Endothelial cell of coronary artery (primary cell): ENCODE data around the gene SYVN1. TPM values are rescaled to one million over a fixed set of nuclear protein-coding genes. Genes with fewer than 3 reads are reported as not detected.

Experiments used
- total RNA-seq: library from RNA; depleted of rRNA; stranded (reverse); fragments of >200 nt; gene quantifications from 2 replicates; pipeline ENCODE4 v1.2.3, GENCODE V29; 2014

The SYVN1 gene
- total RNA-seq, result 5.5 and 12.2 TPM in 2 replicates

GRCh38 chr11:65134240-65134951, at the start of gene SYVN1:
Gene SYVN1 (minus strand): TSS chr11:65134519. CDS start chr11:65133601, 918 bp downstream.

GRCh38 chr11:65181569-65182257, 47.4 kb upstream of the SYVN1 start, which contains the start of gene CAPN1:
Gene CAPN1 (plus strand): TSS chr11:65181928. CDS start chr11:65182702, 774 bp downstream.

GRCh38 chr11:65170058-65170534, 35.8 kb upstream of the SYVN1 start, which contains the start of gene SPDYC:
Gene SPDYC (plus strand): TSS chr11:65170233. CDS start chr11:65171358, 1,125 bp downstream.

GRCh38 chr11:65121865-65122696, 12.2 kb downstream of the SYVN1 start, which contains the start of the genes FAU and MRPL49:
Gene FAU (minus strand): TSS chr11:65122134. CDS start chr11:65121813, 321 bp downstream.
Gene MRPL49 (plus strand): TSS chr11:65122321. CDS start chr11:65122347, 26 bp downstream.

GRCh38 chr11:65117206-65118096, 16.9 kb downstream of the SYVN1 start, which contains the start of gene ZNHIT2:
Gene ZNHIT2 (minus strand): TSS chr11:65117701. CDS start chr11:65117653, 48 bp downstream.

GRCh38 chr11:65111744-65112545, 22.4 kb downstream of the SYVN1 start, which contains the start of gene TM7SF2:
Gene TM7SF2 (plus strand): TSS chr11:65111872. CDS start chr11:65112016, 144 bp downstream.

GRCh38 chr11:65095974-65096806, 38.1 kb downstream of the SYVN1 start, which contains the start of gene VPS51:
Gene VPS51 (plus strand): TSS chr11:65096214. CDS start chr11:65096251, 37 bp downstream.

GRCh38 chr11:65083834-65084597, 50.3 kb downstream of the SYVN1 start, which contains the start of the genes CDCA5 and ZFPL1:
Gene CDCA5 (minus strand): TSS chr11:65084040. CDS start chr11:65083978, 62 bp downstream.
Gene ZFPL1 (plus strand): TSS chr11:65084222. CDS start chr11:65084699, 477 bp downstream.

Other genes with a start within 250 kb of the SYVN1 start
- gene ATG2A, start 217.3 kb downstream of the SYVN1 start, total RNA-seq, result 8.3 and 11.4 TPM in 2 replicates
- gene PPP2R5B, start 209.8 kb downstream of the SYVN1 start, total RNA-seq, result 5.6 and 14.5 TPM in 2 replicates
- gene GPHA2, start 198.6 kb downstream of the SYVN1 start, total RNA-seq, result not detected in 2 replicates
- gene MAJIN, start 162.4 kb downstream of the SYVN1 start, total RNA-seq, result not detected in 2 replicates
- 0.36 and 0.75 TPM in 2 replicates for gene BATF2, start 137.5 kb downstream of the SYVN1 start, total RNA-seq
- gene ARL2, start 120.4 kb downstream of the SYVN1 start, total RNA-seq, result 88.1 and 122 TPM in 2 replicates
- gene SNX15, start 107.1 kb downstream of the SYVN1 start, total RNA-seq, result 11.2 and 14.8 TPM in 2 replicates
- 9.9 and 11.4 TPM in 2 replicates for gene SAC3D1, start 93.3 kb downstream of the SYVN1 start, total RNA-seq
- 6.1 and 12.3 TPM in 2 replicates for gene NAALADL1, start 76.0 kb downstream of the SYVN1 start, total RNA-seq
- 4.2 and 7.7 TPM in 2 replicates for gene CDCA5, start 50.5 kb downstream of the SYVN1 start, total RNA-seq
- gene ZFPL1, start 50.3 kb downstream of the SYVN1 start, total RNA-seq, result 25.0 and 28.2 TPM in 2 replicates
- 193 and 216 TPM in 2 replicates for gene VPS51, start 38.3 kb downstream of the SYVN1 start, total RNA-seq
- 8.0 and 10.9 TPM in 2 replicates for gene TM7SF2, start 22.6 kb downstream of the SYVN1 start, total RNA-seq
- 7.1 and 9.4 TPM in 2 replicates for gene ZNHIT2, start 16.8 kb downstream of the SYVN1 start, total RNA-seq
- gene FAU, start 12.4 kb downstream of the SYVN1 start, total RNA-seq, result 535 and 549 TPM in 2 replicates
- gene MRPL49, start 12.2 kb downstream of the SYVN1 start, total RNA-seq, result 31.3 and 37.8 TPM in 2 replicates
- gene SPDYC, start 35.7 kb upstream of the SYVN1 start, total RNA-seq, result not detected in 2 replicates
- 81.0 and 91.3 TPM in 2 replicates for gene CAPN1, start 47.4 kb upstream of the SYVN1 start, total RNA-seq
- 5.9 and 6.7 TPM in 2 replicates for gene POLA2, start 127.4 kb upstream of the SYVN1 start, total RNA-seq
- gene CDC42EP2, start 180.3 kb upstream of the SYVN1 start, total RNA-seq, result 17.4 and 19.1 TPM in 2 replicates
- gene DPF2, start 199.3 kb upstream of the SYVN1 start, total RNA-seq, result 24.2 and 27.9 TPM in 2 replicates
- 0.09 and 0.27 TPM in 2 replicates for gene TIGD3, start 220.2 kb upstream of the SYVN1 start, total RNA-seq
- 0.75 and 0.90 TPM in 2 replicates for gene SLC25A45, start 248.1 kb upstream of the SYVN1 start, total RNA-seq